ENCODE results near the gene IL24.

Gene IL24

GRCh38 chr1:206903687-206904086, 6.4 kb downstream of the IL24 start:
- DNase-seq (ENCODE audit: low read depth in 3 of 3, low spot score in 1 of 3) = no peak

- no peak for DNase-seq (ENCODE audit: low read depth in 3 of 3, low spot score in 1 of 3)
Measured at GRCh38 chr1:206904423-206905142, 7.3 kb downstream of the IL24 start.

GRCh38 chr1:206905295-206906164, 8.3 kb downstream of the IL24 start:
- no peak for DNase-seq (ENCODE audit: low read depth in 3 of 3, low spot score in 1 of 3)

GRCh38 chr1:206907304-206907991, 10.2 kb downstream of the IL24 start:
- DNase-seq (ENCODE audit: low read depth in 3 of 3, low spot score in 1 of 3) = no peak

- DNase-seq (ENCODE audit: low read depth in 3 of 3, low spot score in 1 of 3) = no peak
Measured at GRCh38 chr1:206908038-206908437, 10.8 kb downstream of the IL24 start.

GRCh38 chr1:206909161-206909882, 12.1 kb downstream of the IL24 start:
- no peak for DNase-seq (ENCODE audit: low read depth in 3 of 3, low spot score in 1 of 3)

- DNase-seq (ENCODE audit: low read depth in 3 of 3, low spot score in 1 of 3) = no peak
Measured at GRCh38 chr1:206909883-206910318, 12.7 kb downstream of the IL24 start.

- DNase-seq (ENCODE audit: low read depth in 3 of 3, low spot score in 1 of 3) = no peak
Measured at GRCh38 chr1:206911064-206911663, 13.9 kb downstream of the IL24 start.

GRCh38 chr1:206912445-206913095, 15.3 kb downstream of the IL24 start:
- no peak for DNase-seq (ENCODE audit: low read depth in 3 of 3, low spot score in 1 of 3)

GRCh38 chr1:206913766-206914537, 16.7 kb downstream of the IL24 start:
- DNase-seq (ENCODE audit: low read depth in 3 of 3, low spot score in 1 of 3) = no peak

GRCh38 chr1:206915030-206915735, 17.9 kb downstream of the IL24 start:
- no peak for DNase-seq (ENCODE audit: low read depth in 3 of 3, low spot score in 1 of 3)

GRCh38 chr1:206916000-206916709, 18.9 kb downstream of the IL24 start:
- DNase-seq (ENCODE audit: low read depth in 3 of 3, low spot score in 1 of 3) = no peak

- no peak for DNase-seq (ENCODE audit: low read depth in 3 of 3, low spot score in 1 of 3)
Measured at GRCh38 chr1:206918076-206918475, 20.8 kb downstream of the IL24 start.

GRCh38 chr1:206921772-206922265, 24.6 kb downstream of the IL24 start, which contains the start of gene FCMR:
Gene FCMR, minus strand, starts transcription at chr1:206921941. Its CDS starts 87 bp downstream, at chr1:206921854.
- no peak for DNase-seq (ENCODE audit: low read depth in 3 of 3, low spot score in 1 of 3)

GRCh38 chr1:206922524-206922923, 25.3 kb downstream of the IL24 start:
- no peak for DNase-seq (ENCODE audit: low read depth in 3 of 3, low spot score in 1 of 3)

GRCh38 chr1:206923009-206923960, 26.0 kb downstream of the IL24 start:
- DNase-seq (ENCODE audit: low read depth in 3 of 3, low spot score in 1 of 3) = peak in 1 of 3 donors; percentile 52
